ENCODE data around the gene AKAP9. TPM values are rescaled to one million over a fixed set of nuclear protein-coding genes. Genes with fewer than 3 reads are reported as not detected.
"Not testable (repeated sequence)": the region's sequence is repeated elsewhere in the genome, so short reads cannot be mapped to it uniquely, and the experiment has no call there.

AKAP9 gene
- polyA plus RNA-seq, 10 donors, result 57.3 to 98.4 (median 78.6) TPM

DNA sequence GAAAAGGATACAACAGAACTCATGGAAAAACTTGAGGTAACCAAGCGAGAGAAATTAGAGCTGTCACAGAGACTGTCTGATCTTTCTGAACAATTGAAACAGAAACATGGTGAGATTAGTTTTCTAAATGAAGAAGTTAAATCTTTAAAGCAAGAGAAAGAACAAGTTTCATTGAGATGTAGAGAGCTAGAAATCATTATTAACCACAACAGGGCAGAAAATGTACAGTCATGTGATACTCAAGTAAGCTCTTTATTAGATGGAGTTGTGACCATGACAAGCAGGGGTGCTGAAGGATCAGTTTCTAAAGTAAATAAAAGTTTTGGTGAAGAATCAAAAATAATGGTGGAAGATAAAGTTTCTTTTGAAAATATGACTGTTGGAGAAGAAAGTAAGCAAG, 62.1 kb downstream of the AKAP9 start:
- no peak for DNase-seq

DNA sequence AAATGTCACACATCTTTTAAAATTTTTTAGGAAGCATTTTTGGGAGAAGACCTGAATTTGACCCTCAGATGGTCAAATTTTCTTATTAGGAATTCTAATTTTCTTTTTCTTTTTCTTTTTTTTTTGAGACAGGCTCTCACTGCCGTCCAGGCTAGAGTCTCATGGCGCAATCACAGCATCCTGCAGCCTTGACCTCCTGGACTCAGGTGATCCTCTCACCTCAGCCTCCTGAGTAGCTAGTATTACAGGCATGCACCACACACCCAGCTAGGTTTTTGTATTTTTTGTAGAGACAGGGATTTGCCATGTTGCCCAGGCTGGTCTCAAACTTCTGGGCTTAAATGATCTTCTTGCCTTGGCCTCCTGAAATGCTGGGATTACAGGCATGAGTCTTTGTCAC, 65.4 kb downstream of the AKAP9 start:
- no peak for DNase-seq

GRCh38 chr7:92010215-92010614, 69.6 kb downstream of the AKAP9 start:
- no peak for DNase-seq

GRCh38 chr7:92013611-92014010, 72.9 kb downstream of the AKAP9 start:
- DNase-seq, result no peak

GRCh38 chr7:92020636-92021035, 80.0 kb downstream of the AKAP9 start:
- DNase-seq, result no peak

- peak in 1 of 3 donors; percentile 70 for DNase-seq
Observed at GRCh38 chr7:92025260-92025659, 84.6 kb downstream of the AKAP9 start.

DNA sequence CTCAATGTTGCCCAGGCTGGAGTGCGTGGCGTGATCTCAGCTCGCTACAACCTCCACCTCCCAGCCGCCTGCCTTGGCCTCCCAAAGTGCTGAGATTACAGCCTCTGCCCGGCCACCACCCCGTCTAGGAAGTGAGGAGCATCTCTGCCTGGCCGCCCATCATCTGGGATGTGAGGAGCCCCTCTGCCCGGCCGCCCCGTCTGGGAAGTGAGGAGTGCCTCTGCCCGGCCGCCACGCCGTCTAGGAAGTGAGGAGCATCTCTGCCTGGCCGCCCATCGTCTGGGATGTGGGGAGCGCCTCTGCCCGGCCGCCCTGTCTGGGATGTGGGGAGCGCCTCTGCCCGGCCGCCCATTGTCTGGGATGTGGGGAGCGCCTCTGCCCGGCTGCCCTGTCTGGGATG, 86.0 kb downstream of the AKAP9 start:
- not testable (repeated sequence) for DNase-seq

- not testable (repeated sequence) for DNase-seq
Observed at GRCh38 chr7:92027128-92027527, 86.5 kb downstream of the AKAP9 start.

GRCh38 chr7:92028226-92028625, 87.6 kb downstream of the AKAP9 start:
- DNase-seq, result peak in 1 of 3 donors; percentile 32

DNA sequence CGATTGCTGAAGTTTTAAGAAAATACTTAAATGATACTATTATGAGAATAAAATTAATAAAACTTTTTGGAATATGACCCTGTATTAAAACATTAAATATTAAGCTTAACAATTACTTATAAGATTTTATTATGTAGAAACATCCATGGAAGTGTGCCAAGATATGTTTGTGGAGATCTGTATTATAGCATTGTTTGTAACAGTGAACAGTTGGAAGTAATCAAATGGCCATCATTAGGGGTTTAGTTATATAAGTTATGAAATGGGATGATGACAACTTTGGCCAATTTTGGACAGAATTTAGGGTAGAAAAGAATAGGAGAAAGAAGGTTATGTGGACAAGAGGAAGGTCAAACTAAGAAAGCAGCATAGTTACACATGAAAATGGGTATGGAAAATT, 88.0 kb downstream of the AKAP9 start:
- DNase-seq, result peak in 2 of 3 donors; percentile 14 to 59

GRCh38 chr7:92034116-92034515, 93.5 kb downstream of the AKAP9 start:
- DNase-seq, result no peak

- DNase-seq, result no peak
Observed at GRCh38 chr7:92035576-92035975, 94.9 kb downstream of the AKAP9 start.

- DNase-seq, result no peak
Observed at GRCh38 chr7:92039900-92040299, 99.2 kb downstream of the AKAP9 start.

DNA sequence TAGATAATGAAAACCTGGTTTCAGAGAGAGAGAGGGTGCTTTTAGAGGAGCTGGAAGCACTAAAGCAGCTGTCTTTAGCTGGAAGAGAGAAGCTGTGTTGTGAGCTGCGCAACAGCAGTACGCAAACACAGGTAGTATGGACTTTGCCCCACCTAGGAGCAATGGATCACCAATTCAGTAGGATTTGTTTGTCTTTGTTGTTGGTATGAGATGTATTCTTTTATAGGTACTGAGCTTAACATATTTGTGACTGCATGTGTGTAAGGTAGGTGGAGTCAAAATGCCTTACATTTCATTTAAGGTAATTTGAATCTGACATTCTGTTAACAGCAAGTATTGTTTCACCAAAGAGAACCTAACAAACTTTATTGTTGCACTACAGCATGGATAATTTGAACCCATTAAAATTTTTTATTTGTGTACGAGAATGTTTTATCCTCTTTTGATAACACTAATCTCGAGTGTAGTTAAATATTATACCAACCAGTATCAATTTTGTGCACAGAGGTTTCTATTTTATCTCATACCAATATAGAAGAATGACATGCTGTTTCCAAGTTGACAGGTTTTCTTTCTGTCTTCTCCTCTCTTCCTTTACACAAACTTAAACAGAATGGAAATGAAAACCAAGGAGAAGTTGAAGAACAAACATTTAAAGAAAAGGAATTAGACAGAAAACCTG, 101.5 kb downstream of the AKAP9 start:
- DNase-seq, result no peak

- DNase-seq, result no peak
Observed at GRCh38 chr7:92043098-92043497, 102.4 kb downstream of the AKAP9 start.

GRCh38 chr7:92043637-92044036, 103.0 kb downstream of the AKAP9 start:
- DNase-seq, result no peak

- no peak for DNase-seq
Observed at GRCh38 chr7:92044148-92044547, 103.5 kb downstream of the AKAP9 start.

- DNase-seq, result no peak
Observed at GRCh38 chr7:92044940-92045339, 104.3 kb downstream of the AKAP9 start.

DNA sequence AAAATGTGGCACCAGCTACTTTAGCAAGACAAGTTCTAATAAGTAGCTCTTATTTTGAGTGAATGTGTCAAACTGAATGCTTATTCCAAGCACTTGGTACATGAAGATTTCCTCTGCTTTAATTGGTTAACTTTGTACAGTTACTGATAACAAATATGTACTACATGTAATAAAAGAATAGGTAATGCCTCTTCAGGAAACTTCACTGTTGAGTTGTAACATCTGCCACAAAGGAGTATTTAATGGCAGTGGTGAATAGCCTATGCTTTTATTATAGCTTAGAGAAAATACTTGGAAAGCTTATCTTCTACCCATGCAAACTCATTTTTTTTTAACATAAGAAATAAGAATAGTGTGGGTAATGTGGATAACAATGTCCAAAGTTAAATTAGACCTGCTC, 111.0 kb downstream of the AKAP9 start:
- DNase-seq, result no peak

DNA sequence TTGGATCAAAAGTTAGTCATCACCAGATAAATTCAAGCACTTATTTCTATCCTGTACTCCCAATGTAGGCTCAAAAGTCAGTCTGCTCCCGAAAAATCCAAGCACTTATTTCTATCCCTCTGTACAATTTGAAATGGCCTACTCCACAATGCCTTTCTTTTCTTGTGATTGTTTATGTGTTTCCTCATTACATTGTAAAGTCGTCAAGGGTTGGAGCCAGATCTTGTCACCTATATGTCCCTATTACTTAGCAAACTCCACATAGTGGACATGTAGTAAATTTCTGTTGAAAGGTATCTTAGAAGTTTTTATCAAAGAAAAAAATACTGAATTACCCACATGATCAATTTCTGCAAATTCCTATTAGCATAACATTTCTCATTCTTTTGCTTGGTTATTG, 111.5 kb downstream of the AKAP9 start:
- DNase-seq, result no peak

- DNase-seq, result no peak
Observed at GRCh38 chr7:92052684-92053083, 112.0 kb downstream of the AKAP9 start.

GRCh38 chr7:92053312-92053711, 112.7 kb downstream of the AKAP9 start:
- no peak for DNase-seq

DNA sequence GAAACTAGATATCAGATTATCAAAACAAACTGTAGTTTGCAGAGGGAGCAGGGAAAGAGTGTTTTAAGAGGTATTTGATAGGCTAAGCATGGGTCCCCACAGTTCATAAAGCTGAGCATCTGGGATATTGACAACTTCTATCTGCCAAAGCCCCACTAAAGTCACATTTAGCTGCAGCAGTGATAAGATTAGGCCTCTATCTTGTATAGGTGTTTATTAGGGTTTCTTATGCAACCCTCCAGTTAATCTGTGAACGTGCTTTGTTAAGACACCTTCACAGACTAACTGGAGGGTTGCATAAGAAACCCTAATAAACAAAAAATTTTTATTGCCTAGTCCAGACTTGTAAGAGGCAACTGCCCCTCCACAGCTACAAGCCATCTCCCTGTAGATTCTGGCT, 115.6 kb downstream of the AKAP9 start:
- no peak for DNase-seq

- DNase-seq, result no peak
Observed at GRCh38 chr7:92057375-92057774, 116.7 kb downstream of the AKAP9 start.

Data from muscle of back (tissue), 11 donors.